ENCODE measurements around the gene NEMP2. TPM values are rescaled to one million over a fixed set of nuclear protein-coding genes. Genes with fewer than 3 reads are reported as not detected.

The NEMP2 gene
- polyA plus RNA-seq, 1 donor from 2014 or later: 1.1 TPM

GRCh38 chr2:190465060-190465459 lies 69.5 kb downstream of the NEMP2 start:
- Histone ChIP-seq H3K9me3 (ENCODE audit: low read length) (no peaks in the 10 kb centered on the region), H3K79me2 (replicated peaks; ENCODE audit: insufficient read depth, low read length) (no peaks in the 10 kb centered on the region), H3F3A (ENCODE audit: insufficient read depth, low read length, poor library complexity, severe bottlenecking) (no peaks in the 10 kb centered on the region), H3K4me3 (ENCODE audit: low read length) (no peak overlapping the region), H3K4me2 (ENCODE audit: low read length) (no peak overlapping the region), H2AFZ (ENCODE audit: low read depth, low read length) (no peak overlapping the region), H3K36me3 (ENCODE audit: insufficient read depth, low read length) (no peaks in the 10 kb centered on the region), H3K27me3 (ENCODE audit: insufficient read depth, low read depth, low read length) (no peaks in the 10 kb centered on the region), H3K9ac (ENCODE audit: low read length) (no peak overlapping the region), H3K9me2 (ENCODE audit: insufficient read depth, low read length) (no peaks in the 10 kb centered on the region), H4K20me1 (ENCODE audit: insufficient read depth) (no peaks in the 10 kb centered on the region), H3K27ac (ENCODE audit: low read length) (no peak overlapping the region)
- TF ChIP-seq TAF1 (IDR thresholded peaks at IDR 0.05; ENCODE audit: low read depth): no peak
- TF ChIP-seq EZH2 (IDR thresholded peaks at IDR 0.05; ENCODE audit: borderline replicate concordance, insufficient read depth, low read length, poor library complexity, severe bottlenecking): no peak
- TF ChIP-seq, protein P1, sequence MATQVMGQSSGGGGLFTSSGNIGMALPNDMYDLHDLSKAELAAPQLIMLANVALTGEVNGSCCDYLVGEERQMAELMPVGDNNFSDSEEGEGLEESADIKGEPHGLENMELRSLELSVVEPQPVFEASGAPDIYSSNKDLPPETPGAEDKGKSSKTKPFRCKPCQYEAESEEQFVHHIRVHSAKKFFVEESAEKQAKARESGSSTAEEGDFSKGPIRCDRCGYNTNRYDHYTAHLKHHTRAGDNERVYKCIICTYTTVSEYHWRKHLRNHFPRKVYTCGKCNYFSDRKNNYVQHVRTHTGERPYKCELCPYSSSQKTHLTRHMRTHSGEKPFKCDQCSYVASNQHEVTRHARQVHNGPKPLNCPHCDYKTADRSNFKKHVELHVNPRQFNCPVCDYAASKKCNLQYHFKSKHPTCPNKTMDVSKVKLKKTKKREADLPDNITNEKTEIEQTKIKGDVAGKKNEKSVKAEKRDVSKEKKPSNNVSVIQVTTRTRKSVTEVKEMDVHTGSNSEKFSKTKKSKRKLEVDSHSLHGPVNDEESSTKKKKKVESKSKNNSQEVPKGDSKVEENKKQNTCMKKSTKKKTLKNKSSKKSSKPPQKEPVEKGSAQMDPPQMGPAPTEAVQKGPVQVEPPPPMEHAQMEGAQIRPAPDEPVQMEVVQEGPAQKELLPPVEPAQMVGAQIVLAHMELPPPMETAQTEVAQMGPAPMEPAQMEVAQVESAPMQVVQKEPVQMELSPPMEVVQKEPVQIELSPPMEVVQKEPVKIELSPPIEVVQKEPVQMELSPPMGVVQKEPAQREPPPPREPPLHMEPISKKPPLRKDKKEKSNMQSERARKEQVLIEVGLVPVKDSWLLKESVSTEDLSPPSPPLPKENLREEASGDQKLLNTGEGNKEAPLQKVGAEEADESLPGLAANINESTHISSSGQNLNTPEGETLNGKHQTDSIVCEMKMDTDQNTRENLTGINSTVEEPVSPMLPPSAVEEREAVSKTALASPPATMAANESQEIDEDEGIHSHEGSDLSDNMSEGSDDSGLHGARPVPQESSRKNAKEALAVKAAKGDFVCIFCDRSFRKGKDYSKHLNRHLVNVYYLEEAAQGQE (IDR thresholded peaks at IDR 0.05; ENCODE audit: borderline replicate concordance): no peak
- TF ChIP-seq POLR2AphosphoS5 (IDR thresholded peaks at IDR 0.05): no peak
- TF ChIP-seq MXI1 (conservative IDR thresholded peaks at IDR 0.05; ENCODE audit: poor library complexity, severe bottlenecking): no peak
- no peak for TF ChIP-seq SMC3 (conservative IDR thresholded peaks at IDR 0.05; ENCODE audit: poor library complexity)
- TF ChIP-seq RAD21 (conservative IDR thresholded peaks at IDR 0.05): no peak
- TF ChIP-seq, protein P2, sequence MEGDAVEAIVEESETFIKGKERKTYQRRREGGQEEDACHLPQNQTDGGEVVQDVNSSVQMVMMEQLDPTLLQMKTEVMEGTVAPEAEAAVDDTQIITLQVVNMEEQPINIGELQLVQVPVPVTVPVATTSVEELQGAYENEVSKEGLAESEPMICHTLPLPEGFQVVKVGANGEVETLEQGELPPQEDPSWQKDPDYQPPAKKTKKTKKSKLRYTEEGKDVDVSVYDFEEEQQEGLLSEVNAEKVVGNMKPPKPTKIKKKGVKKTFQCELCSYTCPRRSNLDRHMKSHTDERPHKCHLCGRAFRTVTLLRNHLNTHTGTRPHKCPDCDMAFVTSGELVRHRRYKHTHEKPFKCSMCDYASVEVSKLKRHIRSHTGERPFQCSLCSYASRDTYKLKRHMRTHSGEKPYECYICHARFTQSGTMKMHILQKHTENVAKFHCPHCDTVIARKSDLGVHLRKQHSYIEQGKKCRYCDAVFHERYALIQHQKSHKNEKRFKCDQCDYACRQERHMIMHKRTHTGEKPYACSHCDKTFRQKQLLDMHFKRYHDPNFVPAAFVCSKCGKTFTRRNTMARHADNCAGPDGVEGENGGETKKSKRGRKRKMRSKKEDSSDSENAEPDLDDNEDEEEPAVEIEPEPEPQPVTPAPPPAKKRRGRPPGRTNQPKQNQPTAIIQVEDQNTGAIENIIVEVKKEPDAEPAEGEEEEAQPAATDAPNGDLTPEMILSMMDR (IDR thresholded peaks at IDR 0.05; ENCODE audit: poor library complexity, severe bottlenecking): no peak
- no peak for TF ChIP-seq EP300 (conservative IDR thresholded peaks at IDR 0.05; ENCODE audit: poor library complexity, severe bottlenecking)

GRCh38 chr2:190462611-190463010 lies 71.9 kb downstream of the NEMP2 start:
- no peaks in the 10 kb centered on the region for H3K9me3 ChIP-seq (ENCODE audit: low read length)
- H3K9ac ChIP-seq (ENCODE audit: low read length): no peak overlapping the region
- no peak overlapping the region for H3K4me3 ChIP-seq (ENCODE audit: low read length)
- no peaks in the 10 kb centered on the region for H3K36me3 ChIP-seq (ENCODE audit: insufficient read depth, low read length)
- no peaks in the 10 kb centered on the region for H3K27me3 ChIP-seq (ENCODE audit: insufficient read depth, low read depth, low read length)
- H3K9me2 ChIP-seq (ENCODE audit: insufficient read depth, low read length): no peaks in the 10 kb centered on the region
- H3F3A ChIP-seq (ENCODE audit: insufficient read depth, low read length, poor library complexity, severe bottlenecking): no peaks in the 10 kb centered on the region
- no peaks in the 10 kb centered on the region for H3K79me2 ChIP-seq (replicated peaks; ENCODE audit: insufficient read depth, low read length)
- TF ChIP-seq, protein P2 (IDR thresholded peaks at IDR 0.05; ENCODE audit: poor library complexity, severe bottlenecking): no peak
- TF ChIP-seq POLR2AphosphoS5 (IDR thresholded peaks at IDR 0.05) (no peak), SMC3 (conservative IDR thresholded peaks at IDR 0.05; ENCODE audit: poor library complexity) (no peak), RAD21 (conservative IDR thresholded peaks at IDR 0.05) (no peak), EZH2 (IDR thresholded peaks at IDR 0.05; ENCODE audit: borderline replicate concordance, insufficient read depth, low read length, poor library complexity, severe bottlenecking) (no peak), EP300 (conservative IDR thresholded peaks at IDR 0.05; ENCODE audit: poor library complexity, severe bottlenecking) (no peak), MXI1 (conservative IDR thresholded peaks at IDR 0.05; ENCODE audit: poor library complexity, severe bottlenecking) (no peak), TAF1 (IDR thresholded peaks at IDR 0.05; ENCODE audit: low read depth) (no peak)
- TF ChIP-seq, protein P1 (IDR thresholded peaks at IDR 0.05; ENCODE audit: borderline replicate concordance): no peak
- no peak overlapping the region for H2AFZ ChIP-seq (ENCODE audit: low read depth, low read length)
- H4K20me1 ChIP-seq (ENCODE audit: insufficient read depth): no peaks in the 10 kb centered on the region
- H3K27ac ChIP-seq (ENCODE audit: low read length): no peak overlapping the region
- no peak overlapping the region for H3K4me2 ChIP-seq (ENCODE audit: low read length)
